Astrocyte (in vitro differentiated cells and primary cell): ENCODE data around the gene RAVER2.

ENCODE experiments used
- CTCF ChIP-seq: IDR thresholded peaks from 2 replicates; pipeline ENCODE4 v1.5.1; 2011; ENCODE audit warnings: low read depth, mild to moderate bottlenecking, inconsistent platforms, low read length, moderate library complexity; ENCODE audit not compliant: insufficient read depth
- EZH2 ChIP-seq: IDR thresholded peaks from 2 replicates; pipeline ENCODE4 v1.6.1; 2012; ENCODE audit warnings: mild to moderate bottlenecking, low read length, inconsistent platforms; ENCODE audit not compliant: insufficient read depth

DNA sequence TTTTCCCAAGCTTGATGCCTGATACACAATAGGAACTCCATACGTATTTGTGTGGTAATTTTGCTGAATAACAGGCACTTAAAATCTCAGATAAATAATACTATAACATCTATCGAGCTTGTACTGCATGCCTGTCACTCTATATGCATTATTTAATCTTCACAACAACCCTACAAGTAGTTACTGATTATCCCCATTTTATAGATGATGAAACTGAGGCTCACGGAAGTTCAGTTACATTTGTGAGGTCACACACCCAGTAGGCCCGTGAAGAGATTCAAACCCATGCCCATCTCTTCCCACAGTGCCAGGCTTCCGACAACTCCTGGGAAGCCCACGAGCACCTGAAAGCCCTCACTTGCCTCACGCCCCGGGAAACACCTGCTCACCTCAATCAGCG lies 98.8 kb downstream of the RAVER2 start:
- TF ChIP-seq CTCF (no peak), EZH2 (no peak)
